H1 (cell line): Measurements from ENCODE around the gene RCC2. TPM values are rescaled to one million over a fixed set of nuclear protein-coding genes. Genes with fewer than 3 reads are reported as not detected.

Source experiments
- CTCF ChIA-PET: fragments of 300-600 bp; sonication (Branson Sonifier 250); formaldehyde crosslinking; loops from one replicate; lab custom pipeline; 2021; ENCODE audit not compliant: partially characterized antibody; lab: Charles Lee
- POLR2A ChIA-PET: fragments of 300-600 bp; sonication (Branson Sonifier 250); formaldehyde crosslinking; loops from one replicate; lab custom pipeline; 2021; ENCODE audit warnings: inconsistent platforms; ENCODE audit not compliant: partially characterized antibody; lab: Charles Lee
- DNase-seq, 2 experiments: peaks; one replicate each; pipeline versions ENCODE4 v3.0.0 to v3.0.0-alpha.2; 2010 to 2022; ENCODE audit warnings: low spot score in 2 of 2, low read depth in 1 of 2, mixed read lengths in 1 of 2
- FAIRE-seq: peaks from 2 replicates; lab custom pipeline; 2011; peaks lifted over from hg19 to GRCh38; lab: Jason Lieb, UNC
- H2AFZ ChIP-seq: 2 replicates; pipeline ENCODE4 v1.8.1; 2012; ENCODE audit warnings: low read length, inconsistent platforms
- H2AK5ac ChIP-seq: 2 replicates; pipeline ENCODE4 v1.6.1; 2013; ENCODE audit warnings: low read depth, low read length
- H2BK120ac ChIP-seq: replicated peaks from 2 replicates; pipeline ENCODE3; 2013; ENCODE audit warnings: low read depth, low read length, inconsistent platforms
- H2BK12ac ChIP-seq: 2 replicates; pipeline ENCODE4 v1.6.1; 2013; ENCODE audit warnings: low read depth, low read length
- H2BK15ac ChIP-seq: 2 replicates; pipeline ENCODE4 v1.6.1; 2013; ENCODE audit warnings: low read length
- H2BK20ac ChIP-seq: 2 replicates; pipeline ENCODE4 v1.6.1; 2013; ENCODE audit warnings: low read length
- H2BK5ac ChIP-seq: 2 replicates; pipeline ENCODE4 v1.6.1; 2013; ENCODE audit warnings: low read depth, low read length
- H3K14ac ChIP-seq: 2 replicates; pipeline ENCODE4 v1.6.1; 2013; ENCODE audit warnings: inconsistent platforms; ENCODE audit not compliant: insufficient read length
- H3K18ac ChIP-seq: 2 replicates; pipeline ENCODE4 v1.6.1; 2013; ENCODE audit warnings: low read length; ENCODE audit errors: extremely low read depth
- H3K23ac ChIP-seq: 2 replicates; pipeline ENCODE4 v1.6.1; 2013; ENCODE audit warnings: inconsistent platforms; ENCODE audit not compliant: insufficient read length
- H3K23me2 ChIP-seq: 2 replicates; pipeline ENCODE4 v1.6.1; 2013; ENCODE audit warnings: low read depth, low read length
- H3K27ac ChIP-seq: 2 replicates; pipeline ENCODE4 v1.6.1; 2011; ENCODE audit warnings: low read depth, low read length, inconsistent platforms
- H3K27me3 ChIP-seq, 4 experiments: replicated peaks in 1 of 4; 1 replicate in 1 of 4; 2 replicates in 3 of 4; pipeline versions ENCODE4 v1.6.1 to v1.8.1; 2011 to 2013; ENCODE audit warnings: low read length in 3 of 4, mild to moderate bottlenecking in 3 of 4, inconsistent platforms in 2 of 4, mixed read lengths in 2 of 4, moderate library complexity in 1 of 4; ENCODE audit not compliant: control insufficient read depth in 3 of 4, insufficient read depth in 3 of 4; ENCODE audit errors: extremely low read depth in 1 of 4
- H3K36me3 ChIP-seq, 4 experiments: 2 replicates each; pipeline versions ENCODE4 v1.6.1 to v1.8.1; 2011 to 2013; ENCODE audit warnings: mild to moderate bottlenecking in 4 of 4, low read length in 3 of 4, moderate library complexity in 2 of 4, control low read depth in 1 of 4, inconsistent platforms in 1 of 4; ENCODE audit not compliant: insufficient read depth in 4 of 4, control insufficient read depth in 2 of 4
- H3K4ac ChIP-seq: replicated peaks from 2 replicates; pipeline ENCODE3; 2013; ENCODE audit warnings: low read length, low read depth, mixed read lengths, inconsistent platforms; ENCODE audit not compliant: insufficient read length
- H3K4me1 ChIP-seq, 4 experiments: replicated peaks in 1 of 4; 1 replicate in 1 of 4; 2 replicates in 3 of 4; pipeline versions ENCODE4 v1.6.1 to v1.8.1; 2011 to 2013; ENCODE audit warnings: low read length in 3 of 4, inconsistent platforms in 2 of 4, mixed read lengths in 1 of 4; ENCODE audit not compliant: insufficient read depth in 4 of 4, control insufficient read depth in 3 of 4
- H3K4me2 ChIP-seq, 2 experiments: 2 replicates each; pipeline versions ENCODE4 v1.6.1 to v1.8.1; 2011 to 2013; ENCODE audit warnings: low read depth in 2 of 2, low read length in 2 of 2, control low read depth in 1 of 2, inconsistent platforms in 1 of 2, mild to moderate bottlenecking in 1 of 2; ENCODE audit not compliant: insufficient read depth in 1 of 2
- H3K4me3 ChIP-seq, 4 experiments: fragments of 200-600, 300-600 bp in 1 of 4; sonication (generic), shearing (Covaris generic), sonication (Bioruptor Twin) in 1 of 4; 2 replicates each; pipeline versions ENCODE4 v1.5.1 to v1.8.1; 2011 to 2016; ENCODE audit warnings: low read length in 4 of 4, low read depth in 3 of 4, control low read depth in 2 of 4, inconsistent platforms in 2 of 4, mild to moderate bottlenecking in 2 of 4, mixed read lengths in 1 of 4, moderate library complexity in 1 of 4; ENCODE audit not compliant: insufficient read depth in 2 of 4; ENCODE audit errors: extremely low read depth in 1 of 4
- H3K56ac ChIP-seq: replicated peaks from 2 replicates; pipeline ENCODE3; 2013; ENCODE audit warnings: low read depth, mild to moderate bottlenecking, mixed read lengths, low read length, inconsistent platforms; ENCODE audit not compliant: insufficient read length
- H3K79me1 ChIP-seq: 2 replicates; pipeline ENCODE4 v1.6.1; 2013; ENCODE audit warnings: low read depth, low read length, control low read depth
- H3K79me2 ChIP-seq, 2 experiments: 2 replicates each; pipeline versions ENCODE4 v1.6.1 to v1.8.1; 2012 to 2013; ENCODE audit warnings: low read length in 2 of 2, mild to moderate bottlenecking in 2 of 2, inconsistent platforms in 1 of 2; ENCODE audit not compliant: insufficient read depth in 2 of 2, control insufficient read depth in 1 of 2
- H3K9ac ChIP-seq, 4 experiments: replicated peaks in 1 of 4; 1 replicate in 1 of 4; 2 replicates in 3 of 4; pipeline versions ENCODE4 v1.6.1 to v1.8.1; 2011 to 2013; ENCODE audit warnings: low read depth in 3 of 4, low read length in 3 of 4, control low read depth in 2 of 4, mild to moderate bottlenecking in 2 of 4, moderate library complexity in 2 of 4, inconsistent platforms in 1 of 4; ENCODE audit errors: extremely low read depth in 1 of 4
- H3K9me3 ChIP-seq, 2 experiments: 2 replicates each; pipeline versions ENCODE4 v1.6.1 to v1.8.1; 2012 to 2013; ENCODE audit warnings: mild to moderate bottlenecking in 2 of 2, moderate library complexity in 2 of 2, control low read depth in 1 of 2, inconsistent platforms in 1 of 2, low read depth in 1 of 2, low read length in 1 of 2, mixed read lengths in 1 of 2; ENCODE audit not compliant: insufficient read depth in 2 of 2
- H4K20me1 ChIP-seq, 2 experiments: replicated peaks in 1 of 2; 2 replicates each; pipeline versions ENCODE3 to v1.8.1; 2011 to 2013; ENCODE audit warnings: inconsistent platforms in 2 of 2, low read length in 2 of 2, mild to moderate bottlenecking in 1 of 2; ENCODE audit not compliant: insufficient read depth in 2 of 2, control insufficient read depth in 1 of 2
- H4K5ac ChIP-seq: 2 replicates; pipeline ENCODE4 v1.6.1; 2013; ENCODE audit warnings: low read length, low read depth, mixed read lengths, inconsistent platforms; ENCODE audit not compliant: insufficient read length
- H4K8ac ChIP-seq: 2 replicates; pipeline ENCODE4 v1.8.0; 2013; ENCODE audit warnings: mild to moderate bottlenecking, moderate library complexity, low read length, inconsistent platforms; ENCODE audit not compliant: insufficient read depth; ENCODE audit errors: extremely low read depth
- H4K91ac ChIP-seq: replicated peaks from 2 replicates; pipeline ENCODE3; 2013; ENCODE audit warnings: low read length, mixed read lengths, inconsistent platforms; ENCODE audit not compliant: insufficient read length
- KDM4A ChIP-seq: IDR thresholded peaks from one replicate; pipeline ENCODE4 v1.7.1; 2012; ENCODE audit warnings: low read depth, mild to moderate bottlenecking, moderate library complexity, low read length, inconsistent platforms; ENCODE audit not compliant: severe bottlenecking
- PHF8 ChIP-seq: fragments of 200-600 bp; sonication (generic); conservative IDR thresholded peaks from 2 replicates; pipeline ENCODE4 v1.7.1; 2012; ENCODE audit warnings: low read depth, mild to moderate bottlenecking, inconsistent platforms, low read length, moderate library complexity
- WGBS, 2 experiments: shearing (Covaris generic) in 1 of 2; methylation state at CpG; one replicate each; pipeline versions ENCODE4 v1.1.6 to v1.1.7; 2013 to 2015; ENCODE audit warnings: low lambda C conversion rate in 2 of 2, mixed read lengths in 2 of 2, inconsistent platforms in 1 of 2, low coverage in 1 of 2, missing lambda C conversion rate in 1 of 2; ENCODE audit not compliant: insufficient replicate concordance in 2 of 2, insufficient coverage in 1 of 2, insufficient read length in 1 of 2; ENCODE audit errors: extremely low coverage in 1 of 2, missing lambda C conversion rate in 1 of 2; 5-methylcytosine and 5-hydroxymethylcytosine counted together
- polyA plus RNA-seq, 7 experiments: library from polyadenylated mRNA; depleted of rRNA in 3 of 7; stranded (reverse) in 5 of 7; unstranded in 2 of 7; fragments of >200 nt in 5 of 7; fragments of 200-250 nt in 2 of 7; gene quantifications; 1 replicate in 5 of 7; 2 replicates in 1 of 7; 4 replicates in 1 of 7; pipeline versions ENCODE4 v1.2.1 to v1.2.3, GENCODE V29; 2011 to 2013; ENCODE audit warnings: missing spikeins in 2 of 7, mixed read lengths in 2 of 7
- total RNA-seq: library from RNA; stranded (reverse); fragmentation: NEBNext Ultra II Directional; extraction: Animal tissue kit (Norgen Biotek cat#: 25700); gene quantifications from 2 replicates; pipeline ENCODE4 v1.2.1, GENCODE V29; 2021

RCC2 gene
- total and polyA plus RNA-seq, 2 of the 8 experiments (the other 6 are each of a cell fraction or from before 2014, with no cell fraction given) = 229 to 455 TPM

DNA sequence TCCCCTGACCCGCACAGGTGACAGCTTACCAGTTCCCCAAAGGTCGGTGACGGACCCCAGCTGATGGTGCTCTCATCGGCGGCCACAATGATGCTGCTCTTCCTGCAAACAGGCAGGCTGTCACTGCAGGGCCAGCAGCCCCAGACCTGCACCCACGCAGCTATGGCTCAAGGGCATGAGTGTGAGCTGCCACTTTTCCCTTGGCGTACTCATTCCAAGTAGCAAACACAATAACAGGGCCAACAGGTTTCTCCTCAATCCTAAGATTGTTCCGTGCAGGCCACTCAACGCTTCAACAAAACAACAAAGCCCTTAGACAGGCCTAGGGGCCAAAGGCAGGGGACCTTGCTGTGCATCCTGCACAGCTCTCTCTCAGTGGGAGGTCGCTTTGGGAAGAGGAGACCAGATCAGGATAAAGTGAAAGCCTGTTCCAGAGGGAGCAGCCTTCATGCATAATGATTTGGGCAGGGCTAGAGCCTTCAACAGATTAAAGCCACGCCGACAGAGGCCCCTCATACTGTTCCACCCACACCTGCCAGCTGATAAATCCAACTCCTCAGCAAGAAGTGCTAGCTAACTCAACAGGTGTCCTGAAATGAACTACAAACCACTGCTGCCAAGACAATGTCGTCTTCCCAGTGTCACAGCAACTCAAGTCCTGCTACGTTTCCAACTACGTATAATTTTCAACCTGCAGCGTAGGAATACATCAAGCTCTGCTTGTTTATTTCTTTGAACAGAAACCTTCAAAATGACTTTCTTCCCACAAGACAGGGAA lies 27.2 kb downstream of the RCC2 start:
- H3K9me3 ChIP-seq = no peaks in the 10 kb centered on the region
- H4K91ac ChIP-seq = no peak overlapping the region
- H2BK15ac ChIP-seq = no peak overlapping the region
- H3K79me1 ChIP-seq = peaks cover 3% of the 10 kb centered on the region; the same call in 1 of the 2 replicates
- H2BK12ac ChIP-seq = no peak overlapping the region
- peaks cover 0 to 4% (median 0%) of the 10 kb centered on the region in 4 experiments; a peak in 2 of 7 replicates for H3K4me1 ChIP-seq
- no peak for FAIRE-seq
- no peak overlapping the region for H3K4me3 ChIP-seq
- H3K4ac ChIP-seq = no peak overlapping the region
- H2BK20ac ChIP-seq = no peak overlapping the region
- H2AFZ ChIP-seq = no peak overlapping the region
- H4K8ac ChIP-seq = no peak overlapping the region
- H4K20me1 ChIP-seq = peaks cover 22 to 32% of the 10 kb centered on the region in 2 experiments
- no peak overlapping the region for H3K18ac ChIP-seq
- ChIA-PET CTCF (interaction anchor here (0.6 to 1.4 kb wide), 3 partner anchors 13 to 471 kb away, joined by 3 to 4 read pairs (median 3); no protein-coding TSS in a partner anchor), POLR2A (interaction anchor here (0.8 to 2.8 kb wide), 11 partner anchors 10 to 35 kb away, joined by 3 to 8 read pairs (median 4); no protein-coding TSS in a partner anchor)
- no peak overlapping the region for H3K23ac ChIP-seq
- H3K23me2 ChIP-seq = no peaks in the 10 kb centered on the region
- H3K36me3 ChIP-seq = peaks cover 57 to 98% (median 87%) of the 10 kb centered on the region in 4 experiments
- H4K5ac ChIP-seq = no peak overlapping the region
- WGBS, 2 experiments = 96% methylated on average over 16 of the region's 16 CpGs; no CpG with 5 or more reads in 1 of the 2 experiments
- TF ChIP-seq KDM4A (no peak), PHF8 (no peak)
- peaks cover 0 to 55% of the 10 kb centered on the region in 2 experiments; a peak in 2 of 4 replicates for H3K79me2 ChIP-seq
- no peak overlapping the region for H3K56ac ChIP-seq
- H3K27me3 ChIP-seq = no peaks in the 10 kb centered on the region
- no peak overlapping the region for H3K4me2 ChIP-seq
- no peak overlapping the region for H3K27ac ChIP-seq
- no peak overlapping the region; the same call in 1 of the 2 replicates for H2BK5ac ChIP-seq
- no peak for DNase-seq
- no peak overlapping the region; a peak in 1 of 7 replicates for H3K9ac ChIP-seq
- H2BK120ac ChIP-seq = no peak overlapping the region
- no peak overlapping the region for H2AK5ac ChIP-seq
- no peak overlapping the region for H3K14ac ChIP-seq
